Body of pancreas (tissue), 4 donors: ENCODE measurements around the gene CDC5L. TPM values are rescaled to one million over a fixed set of nuclear protein-coding genes. Genes with fewer than 3 reads are reported as not detected.
A peak's percentile ranks its signal among the peaks of the same experiment; 100 is the strongest.

Source experiments
- ATAC-seq: fragments of 150-250 bp; one replicate; pipeline ENCODE4 v1.9.1; 2016
- DNase-seq, 4 donors: peaks; one replicate each; pipeline ENCODE4 v3.0.0-alpha.2; 2019
- H3K27ac ChIP-seq, 4 donors: fragments of 200-600 bp; sonication (generic); 1 replicate in 3 of 4; 2 replicates in 1 of 4; pipeline versions ENCODE4 v1.5.1 to v1.6.1; 2016 to 2019; ENCODE audit warnings: mild to moderate bottlenecking in 1 of 4, mixed read lengths in 1 of 4, moderate library complexity in 1 of 4
- H3K27me3 ChIP-seq, 2 donors: fragments of 200-600 bp; sonication (generic); one replicate each; pipeline ENCODE4 v1.6.0; 2016; ENCODE audit warnings: mild to moderate bottlenecking in 1 of 2
- H3K36me3 ChIP-seq, 2 donors: fragments of 200-600 bp; sonication (generic); replicated peaks in 1 of 2; 2 replicates each; pipeline ENCODE4 v1.5.1; 2016; ENCODE audit warnings: low read depth in 2 of 2; ENCODE audit not compliant: insufficient read depth in 1 of 2
- H3K4me1 ChIP-seq: fragments of 200-600 bp; sonication (generic); one replicate; pipeline ENCODE4 v1.6.0; 2016
- H3K4me3 ChIP-seq, 2 donors: fragments of 200-600 bp; sonication (generic); 1 replicate in 1 of 2; 2 replicates in 1 of 2; pipeline ENCODE4 v1.5.1; 2016 to 2019
- H3K9me3 ChIP-seq, 3 donors: fragments of 200-600 bp; sonication (generic); 1 replicate in 2 of 3; 2 replicates in 1 of 3; pipeline ENCODE4 v1.5.1; 2016
- POLR2A ChIP-seq, 3 donors: fragments of 450-650 bp; IDR thresholded peaks; one replicate each; pipeline ENCODE4 v1.6.1; 2016; ENCODE audit warnings: antibody characterized with exemption in 3 of 3, mild to moderate bottlenecking in 2 of 3
- WGBS, 2 donors: methylation state at CpG; one replicate each; pipeline ENCODE4 v1.1.5; 2017; 5-methylcytosine and 5-hydroxymethylcytosine counted together
- intact Hi-C: fragments of 100-400 bp; cut with DNase I; formaldehyde crosslinking; loops from one replicate; pipeline ENCODE4 v1.15.1; 2023
- total RNA-seq, 2 donors: library from RNA; depleted of rRNA; stranded (reverse); fragments of >200 nt; gene quantifications; one replicate each; pipeline ENCODE4 v1.1.0, GENCODE V29; 2016
- TF ChIP-seq, protein P1 (sequence below), 7 experiments: fragments of 450-650 bp in 4 of 7; fragments of 200-600 bp in 3 of 7; sonication (generic) in 3 of 7; IDR thresholded peaks; one replicate each; pipeline ENCODE4 v1.5.1; 2016 to 2019; ENCODE audit warnings: antibody characterized with exemption in 7 of 7

CDC5L gene
- total RNA-seq, 2 donors from 2014 or later: 10.2 to 11.2 TPM

DNA sequence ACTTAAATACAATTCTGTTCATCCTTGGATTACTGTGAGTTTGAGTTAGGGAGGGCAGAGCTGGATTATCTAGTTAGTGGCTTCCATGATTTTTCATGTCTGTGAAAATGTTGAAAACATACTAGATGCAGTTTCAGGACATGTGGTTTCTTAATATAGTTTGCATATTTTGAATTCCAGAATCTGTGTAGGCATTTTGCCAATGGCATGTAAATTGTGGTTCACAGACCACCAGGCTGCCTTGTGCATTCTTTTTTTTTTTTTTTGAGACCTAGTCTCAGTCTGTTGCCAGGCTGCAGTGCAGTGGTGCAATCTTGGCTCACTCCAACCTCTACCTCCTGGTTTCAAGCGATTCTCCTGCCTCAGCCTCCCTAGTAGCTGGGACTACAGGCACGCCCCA, 42.8 kb downstream of the CDC5L start:
- TF ChIP-seq, protein P1, sequence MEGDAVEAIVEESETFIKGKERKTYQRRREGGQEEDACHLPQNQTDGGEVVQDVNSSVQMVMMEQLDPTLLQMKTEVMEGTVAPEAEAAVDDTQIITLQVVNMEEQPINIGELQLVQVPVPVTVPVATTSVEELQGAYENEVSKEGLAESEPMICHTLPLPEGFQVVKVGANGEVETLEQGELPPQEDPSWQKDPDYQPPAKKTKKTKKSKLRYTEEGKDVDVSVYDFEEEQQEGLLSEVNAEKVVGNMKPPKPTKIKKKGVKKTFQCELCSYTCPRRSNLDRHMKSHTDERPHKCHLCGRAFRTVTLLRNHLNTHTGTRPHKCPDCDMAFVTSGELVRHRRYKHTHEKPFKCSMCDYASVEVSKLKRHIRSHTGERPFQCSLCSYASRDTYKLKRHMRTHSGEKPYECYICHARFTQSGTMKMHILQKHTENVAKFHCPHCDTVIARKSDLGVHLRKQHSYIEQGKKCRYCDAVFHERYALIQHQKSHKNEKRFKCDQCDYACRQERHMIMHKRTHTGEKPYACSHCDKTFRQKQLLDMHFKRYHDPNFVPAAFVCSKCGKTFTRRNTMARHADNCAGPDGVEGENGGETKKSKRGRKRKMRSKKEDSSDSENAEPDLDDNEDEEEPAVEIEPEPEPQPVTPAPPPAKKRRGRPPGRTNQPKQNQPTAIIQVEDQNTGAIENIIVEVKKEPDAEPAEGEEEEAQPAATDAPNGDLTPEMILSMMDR (IDR thresholded peaks at IDR 0.05): no peak
- TF ChIP-seq POLR2A (IDR thresholded peaks at IDR 0.05): no peak
- no peaks in the 10 kb centered on the region for H3K27me3 ChIP-seq
- no peaks in the 10 kb centered on the region for H3K4me1 ChIP-seq
- H3K9me3 ChIP-seq: no peaks in the 10 kb centered on the region
- no peak overlapping the region for H3K4me3 ChIP-seq
- intact Hi-C loops: no loop called here
- ATAC-seq: no peak
- DNase-seq: no peak
- H3K27ac ChIP-seq: no peak overlapping the region
- WGBS, 2 donors: 72 to 82% methylated on average over 2 of the region's 2 CpGs
- peaks cover under 1 to 6% of the 10 kb centered on the region in 2 donors for H3K36me3 ChIP-seq

DNA sequence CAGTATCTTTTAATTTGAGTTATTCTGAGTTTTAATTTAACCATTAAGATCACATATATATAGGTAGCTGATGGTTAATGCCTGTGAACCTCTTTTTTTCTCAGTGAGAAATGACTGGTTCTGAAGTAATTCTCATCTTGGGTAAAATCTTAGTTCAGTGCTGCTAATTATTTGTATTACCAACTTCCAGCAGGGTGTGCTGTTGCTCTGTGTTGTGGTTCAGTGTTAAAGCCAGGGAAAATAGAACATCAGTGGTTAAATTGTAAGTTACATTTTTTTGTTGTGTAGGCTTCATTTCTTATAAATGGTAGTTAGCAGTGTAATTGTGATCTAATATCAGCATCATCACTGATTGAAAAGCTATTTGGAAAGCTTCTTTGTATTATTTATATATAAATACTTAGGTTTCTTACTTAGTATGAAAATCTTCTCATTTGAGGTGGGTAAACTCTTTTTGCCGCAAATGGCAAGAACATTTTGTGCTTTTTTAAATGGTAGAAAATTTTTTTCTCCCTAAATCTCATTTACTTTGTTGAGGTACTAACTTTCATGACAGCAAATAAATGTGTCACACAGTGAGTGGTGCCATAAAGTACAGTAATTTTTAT, 43.7 kb downstream of the CDC5L start:
- Histone ChIP-seq H3K36me3 (peaks cover 0 to 4% of the 10 kb centered on the region in 2 donors), H3K4me3 (no peak overlapping the region), H3K9me3 (no peaks in the 10 kb centered on the region), H3K27ac (no peak overlapping the region), H3K4me1 (no peaks in the 10 kb centered on the region), H3K27me3 (no peaks in the 10 kb centered on the region)
- DNase-seq (peak; percentile 44 to 57 (median 47)), ATAC-seq (peak; percentile 71)
- intact Hi-C loops: no loop called here
- WGBS, 2 donors: 92 to 94% methylated on average over 1 of the region's 1 CpG
- no peak for TF ChIP-seq POLR2A (IDR thresholded peaks at IDR 0.05)
- TF ChIP-seq, protein P1 (IDR thresholded peaks at IDR 0.05): peak in 6 of 7 experiments; percentile 60 to 85 (median 77)

GRCh38 chr6:44432227-44432626, 44.7 kb downstream of the CDC5L start:
- H3K4me3 ChIP-seq: no peak overlapping the region
- ATAC-seq (no peak), DNase-seq (no peak)
- H3K9me3 ChIP-seq: no peaks in the 10 kb centered on the region
- no peak for TF ChIP-seq POLR2A (IDR thresholded peaks at IDR 0.05)
- TF ChIP-seq, protein P1 (IDR thresholded peaks at IDR 0.05): no peak
- peaks cover 0 to 4% of the 10 kb centered on the region in 2 donors for H3K36me3 ChIP-seq
- H3K4me1 ChIP-seq: no peaks in the 10 kb centered on the region
- intact Hi-C loops: no loop called here
- WGBS, 2 donors: 25 to 33% methylated on average over 2 of the region's 2 CpGs
- no peak overlapping the region for H3K27ac ChIP-seq
- H3K27me3 ChIP-seq: no peaks in the 10 kb centered on the region

- H3K27ac ChIP-seq: no peak overlapping the region
- no peaks in the 10 kb centered on the region for H3K4me1 ChIP-seq
- TF ChIP-seq, protein P1 (IDR thresholded peaks at IDR 0.05): no peak
- TF ChIP-seq POLR2A (IDR thresholded peaks at IDR 0.05): no peak
- no peaks in the 10 kb centered on the region for H3K9me3 ChIP-seq
- peaks cover 0 to 4% of the 10 kb centered on the region in 2 donors for H3K36me3 ChIP-seq
- 90 to 95% methylated on average over 1 of the region's 1 CpG for WGBS, 2 donors
- DNase-seq (no peak), ATAC-seq (no peak)
- no peaks in the 10 kb centered on the region for H3K27me3 ChIP-seq
- no peak overlapping the region for H3K4me3 ChIP-seq
- intact Hi-C loops: no loop called here
Measured at GRCh38 chr6:44432726-44433125, 45.2 kb downstream of the CDC5L start.

DNA sequence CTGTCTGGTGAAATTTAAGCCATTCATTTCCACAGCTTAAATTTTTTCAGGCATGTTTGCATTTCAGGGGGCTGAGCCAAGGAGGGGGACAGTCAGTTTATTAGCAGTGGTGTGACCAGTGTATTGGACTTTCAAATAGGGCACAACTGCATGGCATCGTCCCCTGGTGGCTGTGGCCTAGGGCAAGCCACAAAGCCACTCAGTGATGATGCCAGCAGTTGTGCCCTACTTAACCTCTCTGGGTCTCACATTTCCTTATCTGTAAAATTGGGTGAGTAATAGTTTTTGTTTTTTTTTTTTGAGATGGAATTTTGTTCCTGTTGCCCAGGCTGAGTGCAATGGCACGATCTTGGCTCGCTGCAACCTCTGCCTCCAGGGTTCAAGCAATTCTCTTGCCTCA, 48.0 kb downstream of the CDC5L start:
- no peak overlapping the region for H3K4me3 ChIP-seq
- intact Hi-C loops: no loop called here
- DNase-seq (no peak), ATAC-seq (no peak)
- no peaks in the 10 kb centered on the region for H3K27me3 ChIP-seq
- no peak overlapping the region for H3K27ac ChIP-seq
- no peak for TF ChIP-seq POLR2A (IDR thresholded peaks at IDR 0.05)
- TF ChIP-seq, protein P1 (IDR thresholded peaks at IDR 0.05): no peak
- peaks cover 0 to 2% of the 10 kb centered on the region in 2 donors for H3K36me3 ChIP-seq
- H3K9me3 ChIP-seq: no peaks in the 10 kb centered on the region
- WGBS, 2 donors: 97% methylated on average over 3 of the region's 3 CpGs
- H3K4me1 ChIP-seq: no peaks in the 10 kb centered on the region
